ENCODE data around the gene PPP4R2. TPM values are rescaled to one million over a fixed set of nuclear protein-coding genes. Genes with fewer than 3 reads are reported as not detected.

The PPP4R2 gene
- 10 to 100 TPM; 67.7 to 68.2 TPM for total RNA-seq
- 38.1 TPM for polyA plus RNA-seq (ENCODE audit: insufficient read depth, low read depth, low replicate concordance)
- long read RNA-seq, donor 1, full-length matches to known transcripts: 36 of 50 reads
- long read RNA-seq, donor 1, partial matches to known transcripts: 14 of 50 reads
- long read RNA-seq, donor 1, other reads (novel, unspliced or antisense): 0 of 50 reads
- long read RNA-seq, donor 2, full-length matches to known transcripts: 23 of 23 reads
- long read RNA-seq, donor 2, partial matches to known transcripts: 0 of 23 reads
- long read RNA-seq, donor 2, other reads (novel, unspliced or antisense): 0 of 23 reads

- WGBS, 2 donors: 1 to 4% methylated on average over 14 to 67 of the region's 75 CpGs
- H3K9me3 ChIP-seq: no peaks in the 10 kb centered on the region
- no peaks in the 10 kb centered on the region for H3K36me3 ChIP-seq (ENCODE audit: low read depth, missing control alignments)
- no peaks in the 10 kb centered on the region for H3K27me3 ChIP-seq
- intact Hi-C loops (cut with DNase I; ENCODE audit: low total_unique reads): no loop called here
- peak within 1 kb of the TSS; percentile 96 to 99 for H3K4me3 ChIP-seq
- TF ChIP-seq POLR2A (IDR thresholded peaks at IDR 0.05): peak; percentile 83
- TF ChIP-seq CTCF (IDR thresholded peaks at IDR 0.05): no peak
- DNase-seq: peak; percentile 90
- peaks cover 28% of the 10 kb centered on the region for H3K4me1 ChIP-seq
- H3K27ac ChIP-seq: peak within 1 kb of the TSS; percentile 98 to 99
Observed at GRCh38 chr3:72996473-72997333, at the start of gene PPP4R2. Gene PPP4R2 (plus strand): TSS chr3:72996811. CDS start chr3:72997038, 227 bp downstream.

GRCh38 chr3:72947715-72948490, 48.7 kb upstream of the PPP4R2 start:
- H3K36me3 ChIP-seq (ENCODE audit: low read depth, missing control alignments): no peaks in the 10 kb centered on the region
- H3K4me3 ChIP-seq: no peak overlapping the region
- no peaks in the 10 kb centered on the region for H3K27me3 ChIP-seq
- no peak overlapping the region for H3K27ac ChIP-seq
- DNase-seq: no peak
- no peaks in the 10 kb centered on the region for H3K9me3 ChIP-seq
- no peaks in the 10 kb centered on the region for H3K4me1 ChIP-seq
- intact Hi-C loops (cut with DNase I; ENCODE audit: low total_unique reads): no loop called here
- WGBS, 2 donors: 66 to 76% methylated on average over 8 of the region's 8 CpGs
- TF ChIP-seq CTCF (IDR thresholded peaks at IDR 0.05): no peak
- TF ChIP-seq POLR2A (IDR thresholded peaks at IDR 0.05): no peak

GRCh38 chr3:72949016-72949415, 47.6 kb upstream of the PPP4R2 start:
- WGBS, 2 donors: 87% methylated on average over 4 of the region's 4 CpGs
- intact Hi-C loops (cut with DNase I; ENCODE audit: low total_unique reads): no loop called here
- H3K4me1 ChIP-seq: peaks cover 10% of the 10 kb centered on the region

GRCh38 chr3:72950372-72950771, 46.2 kb upstream of the PPP4R2 start:
- H3K4me1 ChIP-seq: peaks cover 10% of the 10 kb centered on the region
- no peak overlapping the region for H3K27ac ChIP-seq
- H3K9me3 ChIP-seq: no peaks in the 10 kb centered on the region
- DNase-seq: no peak
- no peak for TF ChIP-seq CTCF (IDR thresholded peaks at IDR 0.05)
- TF ChIP-seq POLR2A (IDR thresholded peaks at IDR 0.05): no peak
- no peaks in the 10 kb centered on the region for H3K27me3 ChIP-seq
- H3K36me3 ChIP-seq (ENCODE audit: low read depth, missing control alignments): no peaks in the 10 kb centered on the region
- intact Hi-C loops (cut with DNase I; ENCODE audit: low total_unique reads): no loop called here
- 84 to 87% methylated on average over 8 of the region's 8 CpGs for WGBS, 2 donors
- no peak overlapping the region for H3K4me3 ChIP-seq

More at GRCh38 chr3:72949016-72949415, 47.6 kb upstream of the PPP4R2 start:
- no peaks in the 10 kb centered on the region for H3K9me3 ChIP-seq
- no peak overlapping the region for H3K4me3 ChIP-seq
- no peaks in the 10 kb centered on the region for H3K36me3 ChIP-seq (ENCODE audit: low read depth, missing control alignments)
- no peak overlapping the region for H3K27ac ChIP-seq
- no peaks in the 10 kb centered on the region for H3K27me3 ChIP-seq
- no peak for DNase-seq
- TF ChIP-seq CTCF (IDR thresholded peaks at IDR 0.05) (no peak), POLR2A (IDR thresholded peaks at IDR 0.05) (no peak)
